HG02938 (cell line): ENCODE results near the gene BMI1.
"Not testable (repeated sequence)": the region's sequence is repeated elsewhere in the genome, so short reads cannot be mapped to it uniquely, and the experiment has no call there.

ENCODE experiments used
- ATAC-seq: cut with Tn5 transposase; IDR thresholded peaks from one replicate; pipeline ENCODE4 v1.9.1; 2021; ENCODE audit warnings: mild to moderate bottlenecking, moderate library complexity; ENCODE audit not compliant: unreplicated experiment

BMI1 gene

DNA sequence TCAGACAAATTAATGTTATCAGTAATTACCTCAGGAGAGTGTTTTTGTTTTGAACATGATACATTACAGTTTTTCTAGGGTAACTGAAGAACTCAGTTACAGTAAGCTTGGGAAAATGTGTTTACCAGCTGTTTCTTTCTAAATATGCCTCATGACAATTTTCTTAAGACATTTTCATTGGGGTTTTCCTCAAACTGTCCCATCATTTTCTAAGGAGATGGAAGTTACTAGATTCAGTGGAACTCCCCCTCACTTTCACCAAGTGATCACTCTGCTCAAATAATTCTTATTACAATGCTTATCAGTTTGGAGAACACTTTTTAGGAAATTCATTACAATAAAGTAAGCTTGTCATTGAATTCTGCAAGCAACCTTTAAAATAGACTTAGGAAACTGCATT, 18.0 kb downstream of the BMI1 start:
- ATAC-seq: no peak

DNA sequence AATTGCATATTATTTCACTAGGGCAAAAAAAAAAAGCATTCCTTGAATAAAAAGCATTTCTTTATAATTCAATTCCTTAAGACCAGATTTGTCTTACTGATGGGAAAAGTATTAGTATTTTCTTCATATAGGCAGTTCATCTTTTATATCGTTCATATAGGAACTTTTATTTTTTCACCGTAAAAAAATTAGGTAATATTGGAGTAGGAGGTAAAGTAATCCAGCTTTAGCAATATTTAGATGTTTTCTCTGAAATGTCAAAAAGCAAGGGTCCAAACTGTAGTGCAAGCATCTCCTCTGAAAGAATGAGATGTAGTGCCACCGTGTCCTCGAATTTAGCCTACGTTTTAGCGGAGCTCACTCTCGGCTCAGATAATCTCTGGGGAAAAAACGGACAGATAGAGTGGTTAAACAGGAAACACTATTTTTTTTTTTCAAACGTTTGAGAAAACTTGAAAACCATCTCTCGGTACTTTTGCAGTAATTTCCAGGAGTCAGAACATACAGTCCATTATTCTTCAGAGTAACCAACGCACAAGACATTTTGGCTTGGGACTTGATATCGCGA, 18.9 kb downstream of the BMI1 start:
- ATAC-seq: no peak

DNA sequence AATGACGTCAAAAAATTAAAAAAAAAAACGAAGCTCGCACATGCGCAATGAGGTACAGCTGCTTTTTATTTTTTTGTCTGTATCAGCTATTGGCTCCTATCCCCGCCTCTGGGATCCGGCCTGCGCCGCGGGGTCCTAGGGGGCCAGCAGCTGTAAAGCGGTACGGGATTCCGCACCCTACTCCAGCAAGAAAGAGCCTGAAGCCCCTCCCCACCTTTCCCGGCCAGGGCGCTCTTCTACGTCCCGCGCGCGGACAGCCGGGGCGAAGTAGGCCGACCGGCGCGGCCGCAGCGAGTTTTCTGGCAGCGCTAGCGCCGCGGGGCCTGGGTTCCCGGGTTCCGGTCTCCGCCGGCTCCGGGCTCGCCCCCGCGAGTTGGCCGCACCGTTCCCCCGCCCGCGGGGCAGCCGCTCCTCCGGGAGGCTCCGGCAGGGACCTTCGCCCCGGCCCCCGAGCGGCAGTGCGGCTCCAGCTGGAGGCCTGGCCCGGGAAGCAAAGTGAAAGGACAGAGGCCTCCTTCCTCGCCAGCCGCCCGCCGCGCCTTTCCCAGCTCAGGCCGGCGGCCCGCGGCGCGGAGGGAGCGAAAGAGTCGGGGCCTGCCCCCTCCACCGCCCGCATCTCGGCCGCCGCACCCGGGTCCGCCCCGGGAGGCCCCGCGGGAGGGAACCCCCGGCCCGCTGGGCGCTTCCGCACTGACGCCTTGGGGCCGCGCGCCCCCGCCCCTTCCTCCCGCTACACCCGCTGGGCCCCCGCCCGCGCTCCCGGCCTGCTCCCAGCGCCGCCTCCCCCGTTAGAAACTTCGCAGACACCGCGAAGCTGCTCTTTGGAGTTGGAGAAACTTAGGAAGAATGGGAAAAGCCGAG, 19.7 kb downstream of the BMI1 start:
- peak; percentile 30 for ATAC-seq

DNA sequence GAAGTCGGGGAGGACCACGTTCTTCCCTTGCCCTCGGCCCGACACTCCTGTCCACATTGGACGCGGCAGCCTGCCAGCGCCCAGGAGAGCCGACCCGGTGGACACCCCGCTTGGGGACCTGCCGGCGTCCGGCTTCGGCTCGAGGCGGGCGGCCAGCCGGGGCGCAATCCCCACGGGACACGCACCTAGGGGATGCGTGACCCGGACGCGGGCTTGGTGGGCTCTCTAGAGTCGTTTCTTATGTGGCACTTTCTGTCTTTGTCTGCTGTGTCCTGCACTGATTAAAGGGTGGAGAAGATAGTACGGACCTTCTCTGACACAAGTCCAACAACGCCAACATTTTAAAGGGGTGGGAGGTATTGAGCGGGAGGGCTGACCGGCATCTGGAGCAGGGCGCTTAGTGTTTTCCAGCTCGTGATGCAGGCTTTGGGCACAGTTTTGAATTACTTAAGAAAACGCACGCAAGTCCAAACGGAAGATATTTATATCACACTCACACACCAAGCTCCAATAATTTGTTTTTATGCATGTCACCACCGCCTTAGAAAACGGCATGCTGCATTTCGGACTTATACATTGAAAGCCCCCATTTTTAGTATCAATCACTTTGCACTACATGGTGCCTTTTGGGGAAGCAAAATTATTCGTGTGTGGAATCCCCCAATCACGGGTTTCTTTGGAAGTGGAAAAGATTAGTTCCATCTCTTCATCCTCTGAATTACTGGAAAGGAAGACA, 20.5 kb downstream of the BMI1 start:
- no peak for ATAC-seq

- ATAC-seq: no peak
Measured at GRCh38 chr10:22341926-22342196, 21.0 kb downstream of the BMI1 start.

DNA sequence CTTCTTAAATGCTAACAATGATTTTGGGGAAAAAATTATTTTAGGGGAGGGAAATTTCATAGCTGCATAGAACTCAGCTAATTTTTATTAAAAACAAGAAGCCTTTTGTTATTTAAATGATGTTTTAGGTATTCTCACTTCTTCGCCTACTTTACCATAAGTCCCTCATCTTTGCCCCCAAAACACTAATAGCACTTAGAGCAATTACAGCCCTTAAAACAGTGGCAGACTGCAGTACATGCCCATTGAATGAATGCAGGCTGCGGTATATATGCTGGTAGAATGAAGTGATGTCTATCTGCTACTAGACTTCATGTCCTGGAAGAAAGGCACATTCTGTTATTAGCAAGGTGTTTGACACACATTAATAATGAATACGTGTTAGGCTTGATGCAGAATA, 21.5 kb downstream of the BMI1 start:
- no peak for ATAC-seq

DNA sequence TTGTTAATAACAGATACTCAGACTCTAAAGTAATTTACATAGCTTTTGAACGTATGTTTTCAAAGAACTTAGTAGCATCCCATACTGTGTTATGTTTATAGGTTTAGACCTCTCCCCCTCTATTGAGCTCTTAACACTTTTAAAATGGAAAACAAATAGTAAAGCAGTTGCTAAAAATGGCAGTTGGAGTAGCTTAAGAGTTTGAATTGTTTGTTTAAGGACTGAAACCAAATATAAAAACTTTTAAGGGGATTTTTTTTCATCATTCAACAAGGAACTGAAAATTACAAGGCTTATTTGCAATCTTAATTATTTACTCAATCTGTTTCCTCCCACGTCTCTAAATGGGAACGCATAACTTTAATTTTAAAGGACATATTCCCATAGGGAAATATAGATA, 22.8 kb downstream of the BMI1 start:
- ATAC-seq: no peak

DNA sequence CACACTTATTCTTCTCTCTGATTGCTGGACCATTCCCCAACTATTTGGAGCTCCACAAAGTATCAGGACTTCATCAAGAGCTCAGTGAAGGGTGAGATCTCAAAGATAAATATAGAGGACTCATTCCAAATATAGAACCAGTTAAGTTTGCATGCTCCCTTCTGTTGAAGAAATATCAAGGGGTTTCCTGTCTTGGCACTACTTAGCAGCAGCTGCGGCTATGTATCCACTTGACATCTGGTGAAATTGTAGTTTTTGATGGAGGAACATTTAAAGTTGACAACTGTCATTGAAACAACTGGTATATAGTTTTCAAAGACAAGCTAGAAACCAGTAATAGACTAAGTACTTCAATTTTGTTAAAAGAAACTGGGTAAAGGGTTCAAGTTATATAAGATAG, 23.4 kb downstream of the BMI1 start:
- ATAC-seq: no peak

DNA sequence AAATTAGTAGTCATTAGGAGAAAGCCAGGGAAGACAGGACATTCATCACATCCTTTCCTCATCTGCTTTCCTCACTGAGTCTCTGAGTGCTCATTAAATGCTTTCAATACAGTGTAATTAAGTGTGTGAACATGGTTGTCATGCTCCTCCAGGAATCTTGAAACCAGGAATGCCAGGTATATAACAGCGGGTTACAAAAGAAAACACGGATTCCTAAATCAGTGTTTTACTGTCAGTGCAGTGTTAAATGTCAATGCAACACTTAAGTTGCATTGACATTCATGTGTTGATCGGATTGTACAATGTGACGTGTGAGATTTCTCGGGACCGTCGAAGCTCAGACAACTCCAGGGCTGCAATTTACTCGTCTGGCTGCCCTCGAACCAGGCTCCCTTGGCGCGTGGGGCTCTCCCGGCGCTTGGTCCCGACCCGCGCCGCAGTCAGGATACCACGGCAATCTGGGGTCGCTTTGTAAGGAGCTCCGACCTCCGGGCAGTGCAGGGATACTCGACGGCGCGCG, 23.9 kb downstream of the BMI1 start:
- no peak for ATAC-seq

DNA sequence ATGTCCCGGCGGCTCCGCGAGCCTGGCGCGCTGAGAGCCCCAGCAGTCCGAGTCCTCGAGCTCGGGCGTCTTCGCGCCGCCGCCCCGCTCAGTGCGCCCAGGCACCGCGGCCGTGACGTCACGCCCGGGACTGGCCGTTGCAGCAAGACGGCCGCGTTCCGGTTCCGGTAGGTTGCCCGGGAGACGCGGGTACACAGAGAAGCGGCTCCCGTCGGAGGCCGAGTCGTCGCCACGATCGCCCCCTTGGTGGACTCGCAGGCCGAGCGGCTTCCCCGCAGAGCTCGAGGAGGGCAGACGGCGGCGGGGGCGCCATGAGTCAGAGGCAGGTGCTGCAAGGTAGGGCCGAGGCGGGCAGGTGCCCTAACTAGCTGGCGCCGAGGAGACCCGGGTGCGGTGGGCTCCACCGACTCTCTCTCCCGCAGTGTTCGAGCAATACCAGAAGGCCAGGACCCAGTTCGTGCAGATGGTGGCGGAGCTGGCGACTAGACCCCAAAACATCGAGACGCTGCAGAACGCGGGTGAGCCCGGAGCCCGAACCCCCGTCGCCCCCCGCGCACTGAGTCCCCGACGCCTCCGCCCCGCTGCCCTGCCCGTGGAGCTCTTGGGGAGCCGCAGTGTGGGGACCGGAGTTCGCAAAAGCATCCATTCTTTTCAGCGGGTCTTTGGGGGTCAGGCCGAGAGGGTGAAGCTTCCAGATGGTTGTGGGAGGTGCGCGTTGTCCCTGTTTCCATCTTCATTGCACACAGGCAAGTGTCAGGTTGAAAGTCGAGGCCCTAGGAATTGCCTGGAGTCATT, 24.6 kb downstream of the BMI1 start, which contains the start of gene SPAG6:
TSS of gene SPAG6 (plus strand) at position 196 of the 795 bp plus-strand sequence. CDS start at position 312, 116 bp downstream.
- peak; percentile 30 for ATAC-seq

- ATAC-seq: no peak
Measured at GRCh38 chr10:22346096-22346661, 25.3 kb downstream of the BMI1 start.

- ATAC-seq: no peak
Measured at GRCh38 chr10:22349755-22350154, 28.9 kb downstream of the BMI1 start.

- no peak for ATAC-seq
Measured at GRCh38 chr10:22351131-22351703, 30.3 kb downstream of the BMI1 start.

DNA sequence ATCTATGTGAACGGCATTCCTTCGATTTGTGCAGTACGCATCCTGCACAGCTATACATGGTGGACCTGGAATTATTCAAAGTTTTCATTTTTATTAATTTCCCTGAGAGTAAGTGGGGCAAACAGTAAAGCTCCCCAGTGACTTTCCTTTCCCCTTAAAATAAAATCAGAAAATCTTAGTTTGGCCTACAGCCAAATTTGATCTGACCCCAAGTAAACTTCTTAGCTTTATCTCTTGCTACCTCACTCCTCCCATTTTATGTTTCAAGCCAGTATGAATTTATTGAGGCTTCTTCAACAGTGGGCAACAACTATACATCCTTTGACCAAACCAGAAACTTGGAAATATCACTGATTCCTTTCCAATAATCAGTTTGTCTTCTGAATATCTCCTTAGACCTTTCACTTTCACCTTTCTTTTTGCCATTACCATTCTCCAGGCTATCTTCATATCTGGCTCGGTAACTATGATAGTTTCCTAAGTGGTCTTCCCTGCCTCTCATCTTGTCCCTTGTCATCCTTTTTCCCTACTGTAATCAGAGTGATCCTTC, 35.5 kb downstream of the BMI1 start:
- no peak for ATAC-seq

- not testable (repeated sequence) for ATAC-seq
Measured at GRCh38 chr10:22357770-22358169, 36.9 kb downstream of the BMI1 start.

DNA sequence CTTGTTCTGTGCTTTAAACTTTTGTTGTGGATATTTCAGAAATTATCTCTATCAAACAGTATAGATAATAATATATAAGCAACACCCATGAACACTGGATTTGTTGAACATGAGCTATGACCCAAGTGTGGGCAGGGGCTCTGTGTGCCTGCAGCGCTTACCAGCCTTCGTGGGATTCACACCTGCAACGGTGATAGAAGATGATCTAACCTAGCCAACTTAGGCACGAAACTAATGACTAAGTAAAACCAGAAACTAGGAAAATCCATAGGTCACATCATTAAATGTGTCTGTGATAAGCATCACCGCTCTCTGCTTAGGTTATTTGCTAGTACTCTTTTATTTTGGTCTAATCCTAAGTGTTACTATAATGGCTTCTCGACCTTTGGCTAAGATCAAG, 42.4 kb downstream of the BMI1 start:
- ATAC-seq: no peak

DNA sequence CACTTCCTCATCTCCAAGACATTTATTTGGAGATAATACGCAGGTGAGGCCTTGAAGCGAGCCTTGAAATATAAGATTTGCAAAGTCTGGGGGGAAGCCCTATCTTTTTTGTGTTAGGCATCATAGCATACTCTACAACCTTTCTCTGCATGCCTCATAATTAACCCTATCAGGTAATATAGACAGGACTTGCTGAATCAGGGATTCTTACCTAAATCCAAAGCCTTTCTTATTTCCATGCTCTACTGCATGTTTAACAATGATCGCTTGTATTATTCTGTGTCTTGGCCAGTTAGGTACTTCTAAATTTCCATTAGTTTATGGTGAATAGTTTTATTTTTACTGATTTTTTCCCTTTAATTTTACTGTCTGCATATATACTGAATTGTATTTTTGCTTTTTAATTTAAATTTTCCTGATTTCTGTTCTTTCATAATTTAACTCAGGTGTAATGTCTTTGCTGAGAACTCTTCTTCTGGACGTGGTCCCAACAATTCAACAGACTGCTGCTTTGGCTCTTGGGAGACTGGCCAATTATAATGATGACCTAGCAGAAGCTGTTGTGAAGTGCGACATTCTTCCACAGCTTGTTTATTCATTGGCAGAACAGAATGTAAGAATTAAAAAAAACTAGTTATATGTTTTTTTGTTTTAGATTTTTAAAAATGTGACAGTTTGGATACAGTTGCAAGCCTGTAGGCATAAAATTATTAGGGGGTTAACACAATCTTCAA, 43.7 kb downstream of the BMI1 start:
- no peak for ATAC-seq

DNA sequence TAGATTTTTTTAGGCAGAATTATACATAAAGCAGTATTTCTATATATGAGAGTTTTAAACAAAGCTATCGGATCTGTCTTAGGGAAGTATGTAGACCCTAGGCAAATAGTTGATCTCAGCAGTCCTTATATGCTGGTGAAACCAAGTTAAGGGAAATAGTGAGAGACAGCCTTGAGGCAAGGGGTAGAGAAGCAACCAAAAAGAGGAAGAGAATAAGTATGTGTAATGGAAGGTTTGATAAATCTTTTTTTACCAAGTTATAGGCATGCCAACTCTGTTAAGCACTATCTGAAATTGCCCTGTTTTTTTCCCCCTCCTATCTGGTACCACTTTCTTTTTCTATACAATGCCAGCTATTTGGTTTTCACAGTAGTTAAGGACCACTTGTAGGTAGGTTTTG, 44.3 kb downstream of the BMI1 start:
- ATAC-seq: peak; percentile 75

DNA sequence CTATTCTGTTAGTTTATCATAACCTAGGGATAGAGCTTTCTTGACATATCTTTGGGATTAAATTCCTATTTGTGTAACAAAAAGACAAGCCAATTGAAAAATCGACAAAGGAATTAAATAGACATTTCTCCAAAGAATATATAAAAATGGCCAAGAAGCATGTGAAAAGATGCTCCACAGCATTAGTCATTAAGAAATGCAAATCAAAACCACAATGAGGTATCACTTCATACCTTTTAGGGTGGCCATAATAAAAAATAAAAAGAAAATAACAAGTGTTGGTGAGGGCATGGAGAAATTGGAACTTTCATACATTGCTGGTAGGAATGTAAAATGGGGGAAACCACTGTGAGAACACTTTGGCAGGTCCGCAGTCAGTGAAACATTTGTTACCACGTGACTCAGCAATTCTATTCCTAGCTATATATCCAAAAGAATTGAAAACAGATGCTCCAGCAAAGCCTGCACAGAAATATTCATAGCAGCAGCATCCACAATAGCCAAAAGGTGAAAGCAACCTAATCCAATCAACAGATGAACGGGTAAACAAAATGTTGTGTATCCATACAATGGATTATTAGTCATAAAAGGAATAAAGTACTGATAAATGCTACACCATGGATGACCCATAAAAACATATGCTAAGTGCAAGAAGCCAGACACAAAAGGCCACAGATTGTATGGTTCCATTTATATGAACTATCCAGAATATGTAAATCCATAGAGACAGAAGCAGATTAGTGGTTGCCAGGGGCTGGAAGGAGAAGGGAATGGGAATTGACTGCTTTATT, 44.9 kb downstream of the BMI1 start:
- ATAC-seq: no peak
